ENCODE measurements around the gene ZMYM3.

GRCh38 chrX:71252221-71252620, 1.7 kb downstream of the ZMYM3 start:
- no peak for TF ChIP-seq CTCF (IDR thresholded peaks at IDR 0.05; ENCODE audit: low read depth, low read length, poor library complexity, severe bottlenecking)
- TF ChIP-seq EZH2phosphoT487 (IDR thresholded peaks at IDR 0.05; ENCODE audit: borderline replicate concordance, low read length): no peak
